Erythroblast (primary cell): ENCODE data around the gene ATF2.

Experiments used
- GATA1 ChIP-seq: IDR thresholded peaks from 2 replicates; pipeline ENCODE4 v1.6.1; 2011; ENCODE audit warnings: low read depth, mild to moderate bottlenecking, control low read depth, low read length, moderate library complexity
- POLR2A ChIP-seq: IDR thresholded peaks from 2 replicates; pipeline ENCODE4 v1.6.1; 2011; ENCODE audit warnings: mild to moderate bottlenecking, low read length

- TF ChIP-seq POLR2A (no peak), GATA1 (no peak)
Observed at GRCh38 chr2:175183674-175184073, 15.7 kb upstream of the ATF2 start.
